ENCODE data around the gene MAN2B2. TPM values are rescaled to one million over a fixed set of nuclear protein-coding genes. Genes with fewer than 3 reads are reported as not detected.

MAN2B2 gene
- polyA plus RNA-seq, 5 donors, result 12.3 to 18.1 (median 15.9) TPM

GRCh38 chr4:6541789-6542188 lies 33.2 kb upstream of the MAN2B2 start:
- no peak for DNase-seq

GRCh38 chr4:6542951-6543350 lies 32.0 kb upstream of the MAN2B2 start:
- DNase-seq, result no peak

- no peak for DNase-seq
These were observed 28.9 kb upstream of the MAN2B2 start for GRCh38 chr4:6546091-6546490.

GRCh38 chr4:6546681-6547447 lies 28.1 kb upstream of the MAN2B2 start:
- DNase-seq, result peak; percentile 28 to 58

GRCh38 chr4:6548201-6548881 lies 26.6 kb upstream of the MAN2B2 start:
- no peak for DNase-seq

- DNase-seq, result no peak
These were observed 26.1 kb upstream of the MAN2B2 start for GRCh38 chr4:6548882-6549230.

GRCh38 chr4:6549445-6549844 lies 25.5 kb upstream of the MAN2B2 start:
- DNase-seq, result no peak

- no peak for DNase-seq
These were observed 24.9 kb upstream of the MAN2B2 start for GRCh38 chr4:6549890-6550620.

- DNase-seq, result no peak
These were observed 24.2 kb upstream of the MAN2B2 start for GRCh38 chr4:6550821-6551220.

GRCh38 chr4:6551660-6552059 lies 23.3 kb upstream of the MAN2B2 start:
- DNase-seq, result no peak

GRCh38 chr4:6555519-6555918 lies 19.5 kb upstream of the MAN2B2 start:
- no peak for DNase-seq

GRCh38 chr4:6556263-6556662 lies 18.7 kb upstream of the MAN2B2 start:
- no peak for DNase-seq

GRCh38 chr4:6557185-6557584 lies 17.8 kb upstream of the MAN2B2 start:
- no peak for DNase-seq

GRCh38 chr4:6557856-6558255 lies 17.1 kb upstream of the MAN2B2 start:
- no peak for DNase-seq

- no peak for DNase-seq
These were observed 14.4 kb upstream of the MAN2B2 start for GRCh38 chr4:6560416-6561172.

- no peak for DNase-seq
These were observed 13.8 kb upstream of the MAN2B2 start for GRCh38 chr4:6561173-6561516.

GRCh38 chr4:6561706-6562371 lies 13.2 kb upstream of the MAN2B2 start:
- DNase-seq, result no peak

GRCh38 chr4:6562931-6563901 lies 11.8 kb upstream of the MAN2B2 start:
- no peak for DNase-seq

- DNase-seq, result no peak
These were observed 10.9 kb upstream of the MAN2B2 start for GRCh38 chr4:6563935-6564645.
